Heart right ventricle (tissue), 16 donors: Measurements from ENCODE around the gene B3GALT5. TPM values are rescaled to one million over a fixed set of nuclear protein-coding genes. Genes with fewer than 3 reads are reported as not detected.

Experiments
- ATAC-seq, 8 donors: fragments of 200-7000 bp; cut with Tn5 transposase; one replicate each; pipeline ENCODE4 v1.9.1; 2020; ENCODE audit warnings: mild to moderate bottlenecking in 8 of 8, moderate library complexity in 8 of 8, moderate number of reproducible peaks in 1 of 8
- DNase-seq, 2 donors: peaks; one replicate each; pipeline ENCODE4 v3.0.0-alpha.2; 2020
- H3K27ac ChIP-seq, 10 donors: fragments of 200-600 bp; sonication (generic) in 2 of 10; one replicate each; pipeline versions ENCODE4 v1.5.0 to v1.8.0; 2020 to 2022; ENCODE audit warnings: mild to moderate bottlenecking in 3 of 10
- H3K27me3 ChIP-seq, 7 donors: fragments of 200-600 bp; one replicate each; pipeline ENCODE4 v1.8.0; 2021 to 2022; ENCODE audit warnings: mild to moderate bottlenecking in 2 of 7
- H3K36me3 ChIP-seq, 9 donors: fragments of 200-600 bp; sonication (generic) in 1 of 9; one replicate each; pipeline versions ENCODE4 v1.5.0 to v1.8.0; 2020 to 2022; ENCODE audit warnings: mild to moderate bottlenecking in 2 of 9
- H3K4me1 ChIP-seq, 9 donors: fragments of 200-600 bp; sonication (generic) in 1 of 9; one replicate each; pipeline versions ENCODE4 v1.5.0 to v1.8.0; 2020 to 2022; ENCODE audit warnings: mild to moderate bottlenecking in 4 of 9
- H3K4me3 ChIP-seq, 10 donors: fragments of 200-600 bp; sonication (generic) in 2 of 10; one replicate each; pipeline versions ENCODE4 v1.5.0 to v1.8.0; 2020 to 2022; ENCODE audit warnings: mild to moderate bottlenecking in 7 of 10, moderate library complexity in 2 of 10
- H3K9me3 ChIP-seq, 11 donors: fragments of 200-600 bp in 10 of 11; sonication (generic) in 2 of 11; one replicate each; pipeline versions ENCODE4 v1.5.0 to v1.8.0; 2013 to 2022; ENCODE audit warnings: mild to moderate bottlenecking in 2 of 11, control low read depth in 1 of 11, moderate library complexity in 1 of 11
- WGBS, 2 donors: extraction: QIAGEN DNeasy Blood & Tissue Kit; methylation state at CpG; one replicate each; pipeline ENCODE4 v1.1.7; 2013; ENCODE audit warnings: inconsistent platforms in 1 of 2; 5-methylcytosine and 5-hydroxymethylcytosine counted together
- intact Hi-C, 10 donors: fragments of 100-400 bp; cut with DNase I; formaldehyde crosslinking; loops; one replicate each; pipeline versions ENCODE4 v1.11.1 to v1.14.2; 2022
- polyA plus RNA-seq, 2 donors: library from polyadenylated mRNA; stranded (reverse); fragments of 200-250 nt; gene quantifications; one replicate each; pipeline ENCODE4 v1.2.3, GENCODE V29; 2013
- total RNA-seq, 10 donors: library from RNA; stranded (reverse); fragmentation: NEBNext Ultra II Directional in 3 of 10; extraction: Animal tissue kit (Norgen Biotek cat#: 25700) in 3 of 10; gene quantifications; one replicate each; pipeline versions ENCODE4 v1.2.1 to v1.2.4, GENCODE V29; 2021 to 2023
- TF ChIP-seq, protein P1 (sequence below), 9 donors: fragments of 200-600 bp; sonication (generic) in 2 of 9; IDR thresholded peaks; one replicate each; pipeline versions ENCODE4 v1.5.0 to v1.8.0; 2021 to 2022; ENCODE audit warnings: antibody characterized with exemption in 9 of 9, mild to moderate bottlenecking in 5 of 9, moderate library complexity in 1 of 9
- donor health status: Arrhythmogenic right ventricular cardiomyopathy.
- donor health status: ischemic (EF 13 %, LVEDD 7.1; RV severe dilation, severe dysfunction).
- donor health status: healthy with polysubstance abuse.
- donor health status: DM: no; HTN: yes; CAD: no.
- donor health status: DM: no; HTN: no; CAD: no.
- donor health status: ischemic (EF 25% LVEDD 6.9; RV normal size, moderate dysfunction).
- donor health status: ischemic (EF 25% LVEDD 5.7; RV mildly dilated, moderate dysfunction).
- donor health status: healthy.
- donor health status: DM: yes; HTN: yes; CAD: no.
- donor health status: Ischemic cardiomyopathy.
- donor health status: ischemic (EF 35%, LVEDD 5.7; RV mildly dilated, moderate dysfunction).
- donor health status: nonischemic (EF 11% LVEDD 7.7; RV severe dilation, severe dysfunction).
- donor health status: DM: yes; HTN: yes; CAD: no.
- donor health status: PGD.
- donor health status: ischemic (EF 29% LVEDD 5.4; RV normal size, mild dysfunction).
- donor health status: nonischemic (EF 23%, LVEDD 6.1; RV moderate dilation, normal function).

The B3GALT5 gene
- total and polyA plus RNA-seq, 12 donors, result under 0.01 to 0.81 (median 0.15) TPM; not detected in 1

DNA sequence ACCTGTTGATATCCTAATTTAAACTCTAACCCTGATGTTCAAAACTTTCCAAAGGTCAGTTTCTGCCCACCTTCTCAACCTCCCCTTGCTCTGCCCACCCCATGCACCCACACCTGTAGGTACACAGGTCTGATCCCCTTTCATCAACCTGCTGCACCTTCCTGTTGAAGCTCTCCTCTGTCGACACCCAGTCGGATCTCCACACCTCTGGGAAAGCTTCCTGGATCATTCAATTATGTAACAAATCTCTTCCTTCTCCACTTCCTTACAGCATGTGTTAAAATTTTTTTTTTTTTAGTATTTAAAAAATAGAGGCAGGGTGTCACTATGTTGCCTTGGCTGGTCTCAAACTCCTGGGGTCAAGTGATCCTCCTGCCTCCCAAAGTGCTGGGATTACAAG is 87.6 kb downstream of the B3GALT5 start:
- DNase-seq, result no peak
- Histone ChIP-seq H3K27ac (no peak overlapping the region), H3K9me3 (peaks cover 0 to 22% (median 4%) of the 10 kb centered on the region in 11 donors), H3K36me3 (no peaks in the 10 kb centered on the region), H3K4me3 (no peak overlapping the region), H3K4me1 (no peaks in the 10 kb centered on the region), H3K27me3 (no peaks in the 10 kb centered on the region)
- TF ChIP-seq, protein P1, sequence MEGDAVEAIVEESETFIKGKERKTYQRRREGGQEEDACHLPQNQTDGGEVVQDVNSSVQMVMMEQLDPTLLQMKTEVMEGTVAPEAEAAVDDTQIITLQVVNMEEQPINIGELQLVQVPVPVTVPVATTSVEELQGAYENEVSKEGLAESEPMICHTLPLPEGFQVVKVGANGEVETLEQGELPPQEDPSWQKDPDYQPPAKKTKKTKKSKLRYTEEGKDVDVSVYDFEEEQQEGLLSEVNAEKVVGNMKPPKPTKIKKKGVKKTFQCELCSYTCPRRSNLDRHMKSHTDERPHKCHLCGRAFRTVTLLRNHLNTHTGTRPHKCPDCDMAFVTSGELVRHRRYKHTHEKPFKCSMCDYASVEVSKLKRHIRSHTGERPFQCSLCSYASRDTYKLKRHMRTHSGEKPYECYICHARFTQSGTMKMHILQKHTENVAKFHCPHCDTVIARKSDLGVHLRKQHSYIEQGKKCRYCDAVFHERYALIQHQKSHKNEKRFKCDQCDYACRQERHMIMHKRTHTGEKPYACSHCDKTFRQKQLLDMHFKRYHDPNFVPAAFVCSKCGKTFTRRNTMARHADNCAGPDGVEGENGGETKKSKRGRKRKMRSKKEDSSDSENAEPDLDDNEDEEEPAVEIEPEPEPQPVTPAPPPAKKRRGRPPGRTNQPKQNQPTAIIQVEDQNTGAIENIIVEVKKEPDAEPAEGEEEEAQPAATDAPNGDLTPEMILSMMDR (IDR thresholded peaks at IDR 0.05), result no peak
- 57 to 76% methylated on average over 2 of the region's 2 CpGs for WGBS, 2 donors
- ATAC-seq, result no peak
- intact Hi-C loops, result no loop called here

DNA sequence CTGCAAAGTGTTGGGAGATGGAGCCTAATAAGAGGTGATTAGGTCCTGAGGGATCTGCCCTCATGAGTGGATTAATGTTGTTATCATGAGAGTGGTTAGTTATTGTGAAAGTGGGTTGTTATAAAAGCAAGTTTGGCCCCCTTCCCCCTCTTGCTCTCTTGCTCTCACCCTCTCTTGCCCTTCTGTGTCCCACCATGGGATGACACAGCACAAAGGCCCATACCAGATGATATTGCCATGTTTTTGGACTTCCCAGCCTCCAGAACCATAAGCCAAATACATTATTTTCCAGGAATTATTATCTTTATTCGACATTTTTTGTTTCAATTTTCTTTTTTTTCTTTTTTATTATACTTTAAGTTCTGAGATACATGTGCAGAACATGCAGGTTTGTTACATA is 90.8 kb downstream of the B3GALT5 start:
- TF ChIP-seq, protein P1 (IDR thresholded peaks at IDR 0.05), result no peak
- Histone ChIP-seq H3K4me1 (no peaks in the 10 kb centered on the region), H3K9me3 (peaks cover 0 to 22% (median 4%) of the 10 kb centered on the region in 11 donors), H3K36me3 (no peaks in the 10 kb centered on the region), H3K4me3 (no peak overlapping the region), H3K27ac (no peak overlapping the region), H3K27me3 (no peaks in the 10 kb centered on the region)
- 74 to 78% methylated on average over 1 of the region's 1 CpG for WGBS, 2 donors
- ATAC-seq, result no peak
- no peak for DNase-seq
- intact Hi-C loops, result no loop called here

DNA sequence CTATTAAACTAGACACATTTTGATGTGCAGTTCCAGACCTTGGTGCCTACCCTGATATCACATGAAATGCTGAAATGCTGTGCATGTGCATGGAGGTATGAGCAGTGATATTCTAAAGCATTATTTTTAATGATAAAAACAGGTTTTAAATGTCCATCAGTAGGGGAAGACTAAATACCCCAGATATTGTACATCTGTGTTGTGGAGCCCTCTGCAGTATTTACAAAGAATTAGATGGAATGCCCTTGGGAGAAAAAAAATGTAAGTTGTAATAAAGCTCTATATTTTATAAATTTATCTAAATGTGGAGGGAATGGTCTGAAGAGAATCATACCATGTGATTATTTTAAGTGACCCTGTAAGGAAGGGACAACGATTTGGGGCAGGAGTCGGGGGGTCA is 93.1 kb downstream of the B3GALT5 start:
- TF ChIP-seq, protein P1 (IDR thresholded peaks at IDR 0.05), result peak in 2 of 9 donors; percentile 20 to 21
- intact Hi-C loops, result no loop called here
- ATAC-seq, result no peak
- Histone ChIP-seq H3K4me3 (no peak overlapping the region), H3K27ac (no peak overlapping the region), H3K9me3 (peaks cover 0 to 22% (median 4%) of the 10 kb centered on the region in 11 donors), H3K36me3 (no peaks in the 10 kb centered on the region), H3K27me3 (peaks cover 0 to 5% (median 0%) of the 10 kb centered on the region in 7 donors), H3K4me1 (no peaks in the 10 kb centered on the region)
- no peak for DNase-seq
- WGBS, 2 donors, result 91 to 93% methylated on average over 2 of the region's 2 CpGs

DNA sequence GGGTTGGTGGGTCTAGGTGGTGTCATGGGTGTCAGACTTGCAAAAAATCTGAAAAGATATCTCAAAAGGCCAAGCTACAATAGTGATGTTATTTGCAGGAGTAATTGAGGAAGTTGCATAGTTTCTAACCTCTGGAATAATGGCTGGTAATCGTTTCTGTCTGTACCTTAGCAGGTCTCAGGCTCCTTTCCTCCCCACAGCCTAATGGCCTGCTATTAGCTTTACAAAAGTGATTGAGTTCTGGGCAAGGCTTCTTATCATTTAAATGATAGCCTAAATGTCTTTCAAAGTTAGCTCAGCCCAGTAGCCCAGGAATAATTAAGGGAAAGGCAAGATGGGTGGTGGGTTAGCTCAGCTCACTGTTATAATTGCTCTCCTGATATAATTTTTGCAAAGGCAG is 94.6 kb downstream of the B3GALT5 start:
- WGBS, 2 donors, result 12 to 22% methylated on average over 1 of the region's 1 CpG
- Histone ChIP-seq H3K4me3 (no peak overlapping the region), H3K36me3 (no peaks in the 10 kb centered on the region), H3K27ac (no peak overlapping the region), H3K9me3 (peaks cover 0 to 22% (median 4%) of the 10 kb centered on the region in 11 donors), H3K4me1 (no peaks in the 10 kb centered on the region), H3K27me3 (peaks cover 0 to 7% (median 0%) of the 10 kb centered on the region in 7 donors)
- TF ChIP-seq, protein P1 (IDR thresholded peaks at IDR 0.05), result no peak
- no peak for DNase-seq
- intact Hi-C loops, result no loop called here
- no peak for ATAC-seq
